SJSA1 (cell line): ENCODE results near the gene PPP1R1B. TPM values are rescaled to one million over a fixed set of nuclear protein-coding genes. Genes with fewer than 3 reads are reported as not detected.

Experiments used
- DNase-seq, 2 experiments: peaks; one replicate each; pipeline ENCODE4 v3.0.0-alpha.2; 2015 to 2020; ENCODE audit warnings: low spot score in 2 of 2, low read depth in 1 of 2
- H3K27ac ChIP-seq: fragments of 250-450 bp; sonication (Bioruptor Pico); 2 replicates; pipeline ENCODE4 v1.5.1; 2020; ENCODE audit warnings: mild to moderate bottlenecking, moderate library complexity
- H3K27me3 ChIP-seq: fragments of 250-450 bp; sonication (Bioruptor Pico); replicated peaks from 2 replicates; pipeline ENCODE4 v1.5.1; 2020; ENCODE audit warnings: mild to moderate bottlenecking, moderate library complexity
- H3K36me3 ChIP-seq: fragments of 250-450 bp; sonication (Bioruptor Pico); 2 replicates; pipeline ENCODE4 v1.5.1; 2020; ENCODE audit warnings: mild to moderate bottlenecking
- H3K4me1 ChIP-seq: fragments of 250-450 bp; sonication (Bioruptor Pico); replicated peaks from 2 replicates; pipeline ENCODE4 v1.6.1; 2021; ENCODE audit warnings: mild to moderate bottlenecking
- H3K4me3 ChIP-seq: fragments of 250-450 bp; sonication (Bioruptor Pico); 2 replicates; pipeline ENCODE4 v1.5.1; 2020; ENCODE audit warnings: mild to moderate bottlenecking
- H3K9me3 ChIP-seq: fragments of 250-450 bp; sonication (Bioruptor Pico); replicated peaks from 2 replicates; pipeline ENCODE4 v1.5.1; 2020; ENCODE audit warnings: mild to moderate bottlenecking
- total RNA-seq: library from RNA; depleted of rRNA; stranded (reverse); fragments of >200 nt; shearing (Covaris generic); gene quantifications from 2 replicates; pipeline ENCODE4 v1.2.3, GENCODE V29; 2014

PPP1R1B gene
- total RNA-seq, 1 experiment from 2014 or later = not detected

DNA sequence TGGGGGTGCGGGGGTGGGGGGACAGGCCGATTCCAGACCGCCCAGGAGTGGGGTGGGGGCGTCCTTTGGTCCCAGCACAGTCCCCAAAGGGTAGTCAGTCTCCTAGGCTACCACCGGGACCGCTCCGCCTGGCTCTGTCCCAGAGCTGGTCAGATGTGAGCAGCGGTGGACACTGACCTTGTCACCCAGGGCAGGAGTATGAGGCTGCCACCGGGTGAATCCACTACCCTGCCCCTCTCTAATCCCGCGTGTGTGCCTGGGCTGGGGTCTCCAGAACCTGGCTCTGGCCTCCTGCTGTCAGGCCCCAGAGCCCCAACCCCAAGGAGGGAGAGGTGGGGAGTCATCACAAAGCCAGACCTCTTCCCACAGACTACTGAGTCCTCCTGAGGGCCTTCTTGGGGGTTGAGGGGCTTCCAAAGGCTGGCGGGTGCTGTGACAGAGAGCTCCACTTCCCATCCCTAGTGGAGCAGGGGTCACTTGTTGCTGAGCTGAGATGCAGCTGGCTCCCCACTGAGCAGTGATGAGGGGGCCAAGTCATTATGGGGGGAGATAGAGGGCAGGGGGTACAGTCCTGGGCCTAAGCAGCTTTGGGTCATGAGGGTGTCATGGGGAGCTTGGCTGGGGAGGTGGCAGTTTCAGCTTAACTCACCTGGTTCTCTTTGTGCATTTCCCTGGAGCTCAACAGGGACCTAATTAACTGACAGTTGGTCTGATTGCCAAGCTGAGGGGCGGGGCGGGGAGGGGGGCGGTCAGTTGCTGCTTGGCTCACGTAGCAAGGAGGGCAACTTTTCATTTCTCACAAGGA is 1.2 kb downstream of the PPP1R1B start:
- Histone ChIP-seq H3K9me3 (no peaks in the 10 kb centered on the region), H3K4me1 (0 out of 2 replicates have a peak, but pooled peaks cover 4% of the 10 kb centered on the region), H3K27ac (no peak overlapping the region), H3K27me3 (peaks cover 48% of the 10 kb centered on the region), H3K4me3 (no peak overlapping the region), H3K36me3 (no peaks in the 10 kb centered on the region)
- no peak for DNase-seq

DNA sequence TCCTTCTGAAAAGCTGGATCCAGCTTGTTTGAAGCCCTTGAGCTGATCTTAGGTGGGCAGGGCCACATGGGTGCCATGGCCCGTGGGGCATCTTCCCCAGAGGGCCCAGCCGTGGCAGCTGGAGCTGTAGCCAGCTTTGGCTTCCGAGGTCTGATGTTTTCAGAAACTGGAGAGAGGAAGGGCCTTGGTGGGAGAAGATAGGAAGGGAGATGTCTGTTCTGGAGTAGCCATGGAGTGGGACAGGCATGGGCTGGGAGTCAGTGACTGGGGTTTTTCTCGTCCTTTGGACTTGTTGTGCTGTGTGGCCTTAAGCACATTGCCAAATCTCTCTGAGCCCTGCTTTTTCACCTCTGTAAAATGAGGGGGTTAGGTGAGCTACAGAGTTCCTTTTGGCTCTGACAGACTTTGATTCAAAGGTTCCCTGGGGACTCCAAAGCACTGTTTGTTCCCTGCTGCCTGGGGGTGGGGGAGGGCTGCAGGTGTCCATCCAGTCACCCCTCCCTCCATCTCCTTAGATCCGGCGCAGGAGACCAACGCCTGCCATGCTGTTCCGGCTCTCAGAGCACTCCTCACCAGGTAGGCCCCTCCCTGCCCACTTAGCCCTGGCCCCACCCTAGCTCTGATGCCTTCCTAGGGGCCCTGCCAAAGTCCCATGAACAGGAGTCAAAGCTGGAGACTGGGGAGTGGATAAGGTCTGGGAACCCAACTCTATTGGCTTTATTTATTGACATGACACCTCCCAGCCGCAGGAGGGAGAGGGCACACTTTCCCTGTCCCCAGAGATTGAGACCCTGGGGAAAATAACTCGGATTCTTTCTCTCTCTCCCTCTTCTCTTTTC is 2.1 kb downstream of the PPP1R1B start:
- Histone ChIP-seq H3K4me3 (no peak overlapping the region), H3K9me3 (no peaks in the 10 kb centered on the region), H3K36me3 (no peaks in the 10 kb centered on the region), H3K27me3 (peaks cover 46% of the 10 kb centered on the region), H3K4me1 (no peaks in the 10 kb centered on the region), H3K27ac (no peak overlapping the region)
- DNase-seq = no peak

DNA sequence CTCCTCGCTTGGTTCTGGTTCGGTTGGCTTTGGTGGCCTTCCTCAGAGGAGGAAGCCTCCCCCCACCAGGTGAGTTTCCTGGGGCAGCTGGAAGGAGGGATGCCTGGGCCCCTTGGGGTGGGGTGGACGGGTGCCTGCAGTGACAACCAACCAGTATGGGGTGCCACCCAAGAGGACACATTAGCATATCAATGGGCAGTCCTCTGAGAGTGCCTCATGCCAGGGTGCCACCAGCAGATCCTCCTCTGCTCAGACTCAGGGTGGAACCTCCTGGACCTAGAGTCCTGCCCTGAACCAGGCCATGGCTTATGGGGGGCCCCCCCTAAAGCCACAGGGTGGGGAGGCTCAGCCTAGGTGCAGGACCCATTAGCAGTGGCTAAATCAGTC is 2.7 kb downstream of the PPP1R1B start:
- Histone ChIP-seq H3K36me3 (no peaks in the 10 kb centered on the region), H3K4me1 (no peaks in the 10 kb centered on the region), H3K9me3 (no peaks in the 10 kb centered on the region), H3K27ac (no peak overlapping the region), H3K4me3 (no peak overlapping the region), H3K27me3 (peaks cover 46% of the 10 kb centered on the region)
- DNase-seq = no peak

DNA sequence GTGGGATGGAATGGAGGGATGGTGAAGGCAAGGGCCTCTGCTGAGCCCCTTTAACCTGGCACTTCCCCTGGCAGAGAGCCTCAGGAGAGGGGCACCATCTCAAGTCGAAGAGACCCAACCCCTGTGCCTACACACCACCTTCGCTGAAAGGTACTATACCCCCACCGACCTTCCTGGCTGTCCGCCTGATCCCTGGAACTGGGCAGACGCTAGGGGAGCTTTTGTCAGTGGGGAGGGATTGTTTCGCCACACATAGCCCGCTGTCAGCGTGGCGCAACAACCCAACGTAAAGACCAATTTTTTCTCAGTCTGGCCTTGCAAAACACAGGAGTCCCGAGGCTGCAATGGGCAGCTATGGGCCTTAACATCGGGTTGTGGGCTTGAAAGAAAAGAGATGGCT is 3.1 kb downstream of the PPP1R1B start:
- H3K27ac ChIP-seq = no peak overlapping the region
- peaks cover 46% of the 10 kb centered on the region for H3K27me3 ChIP-seq
- no peaks in the 10 kb centered on the region for H3K9me3 ChIP-seq
- H3K36me3 ChIP-seq = no peaks in the 10 kb centered on the region
- H3K4me3 ChIP-seq = no peak overlapping the region
- H3K4me1 ChIP-seq = no peaks in the 10 kb centered on the region
- no peak for DNase-seq

DNA sequence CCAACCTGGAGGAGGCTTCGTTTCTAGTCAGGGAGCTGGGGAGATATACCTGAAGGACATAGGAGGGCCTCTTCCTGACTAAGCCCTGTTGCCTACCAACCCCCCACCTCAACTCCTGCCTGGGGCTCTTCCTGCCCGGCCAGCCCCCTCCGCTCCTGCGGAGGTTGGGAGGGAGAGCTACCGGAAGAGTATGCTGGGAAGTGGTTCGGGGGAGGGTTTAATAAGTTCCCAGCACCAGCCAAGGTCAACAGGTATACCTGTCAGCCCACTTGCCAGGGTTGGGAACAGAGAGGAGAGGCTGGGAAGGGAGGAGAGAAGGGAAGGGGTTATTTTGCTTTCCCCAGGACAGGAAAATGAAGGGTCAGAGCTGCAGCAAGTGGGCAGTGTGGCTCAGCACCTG is 4.7 kb downstream of the PPP1R1B start:
- DNase-seq = no peak
- H3K4me1 ChIP-seq = peaks cover 2% of the 10 kb centered on the region
- no peaks in the 10 kb centered on the region for H3K9me3 ChIP-seq
- no peak overlapping the region for H3K27ac ChIP-seq
- H3K4me3 ChIP-seq = no peak overlapping the region
- no peaks in the 10 kb centered on the region for H3K36me3 ChIP-seq
- H3K27me3 ChIP-seq = peaks cover 34% of the 10 kb centered on the region

DNA sequence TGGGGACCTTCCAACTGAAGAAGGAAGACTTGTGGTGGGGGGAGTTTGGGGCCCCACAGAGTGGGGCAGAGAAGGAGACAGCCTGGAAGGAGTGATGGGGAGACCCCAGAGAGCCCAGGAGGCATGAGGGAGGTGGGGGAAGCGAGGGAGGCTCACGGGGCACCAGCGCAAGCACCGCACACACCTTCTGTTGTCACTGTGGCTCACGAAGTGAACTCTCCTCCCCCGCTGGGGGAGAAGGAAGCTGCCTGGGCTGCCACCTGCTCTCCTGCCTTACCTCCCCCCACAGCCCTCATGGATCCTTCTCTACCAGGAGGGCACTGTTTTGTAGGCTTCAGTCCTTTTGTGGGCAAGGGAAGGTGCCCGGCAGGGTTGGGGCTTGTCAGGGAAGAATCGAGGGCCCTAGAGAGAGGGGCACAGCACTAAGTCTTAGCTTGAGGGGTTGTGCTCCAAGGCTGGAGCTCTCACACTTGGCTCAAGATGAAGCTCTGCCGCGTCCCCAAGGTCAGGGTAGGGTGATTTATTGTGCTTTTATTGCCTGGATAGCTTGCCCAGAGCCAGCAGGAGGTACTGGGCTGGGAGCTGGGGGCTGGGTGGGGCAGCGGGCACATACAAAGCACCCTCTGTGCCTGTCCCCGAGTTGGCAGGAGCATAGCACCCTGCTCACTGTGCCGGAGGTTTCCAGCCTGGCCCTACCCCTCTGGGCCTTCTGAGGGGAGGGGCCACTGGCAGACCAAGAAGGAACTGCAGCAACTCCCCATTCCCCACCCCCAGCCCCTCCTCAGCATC is 5.6 kb downstream of the PPP1R1B start:
- DNase-seq = no peak
- H3K4me3 ChIP-seq = no peak overlapping the region
- peaks cover 4% of the 10 kb centered on the region for H3K36me3 ChIP-seq
- peaks cover 25% of the 10 kb centered on the region for H3K27me3 ChIP-seq
- H3K9me3 ChIP-seq = no peaks in the 10 kb centered on the region
- H3K4me1 ChIP-seq = peaks cover 6% of the 10 kb centered on the region
- H3K27ac ChIP-seq = no peak overlapping the region

DNA sequence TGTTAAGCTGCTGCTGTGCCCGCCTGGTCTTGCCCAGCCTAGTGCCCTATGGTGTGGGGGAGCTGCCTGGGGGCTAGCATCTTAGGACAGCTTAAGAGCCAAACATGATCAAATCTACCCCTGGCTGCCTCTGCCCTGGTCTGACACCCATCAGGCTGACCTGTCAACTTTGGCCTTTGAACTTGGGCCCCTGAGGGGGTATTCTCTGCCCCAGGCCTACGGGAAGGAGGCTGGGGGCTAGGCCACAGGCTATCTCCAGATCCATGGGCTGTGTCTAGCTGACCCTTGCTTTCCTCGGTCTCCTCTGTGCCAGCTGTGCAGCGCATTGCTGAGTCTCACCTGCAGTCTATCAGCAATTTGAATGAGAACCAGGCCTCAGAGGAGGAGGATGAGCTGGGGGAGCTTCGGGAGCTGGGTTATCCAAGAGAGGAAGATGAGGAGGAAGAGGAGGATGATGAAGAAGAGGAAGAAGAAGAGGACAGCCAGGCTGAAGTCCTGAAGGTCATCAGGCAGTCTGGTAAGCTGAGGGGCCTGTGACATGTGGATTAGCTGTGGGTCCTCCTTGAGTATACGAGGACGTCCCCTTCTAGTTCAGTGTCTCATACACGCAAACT is 6.9 kb downstream of the PPP1R1B start:
- no peak overlapping the region for H3K27ac ChIP-seq
- DNase-seq = no peak
- no peak overlapping the region for H3K4me3 ChIP-seq
- H3K9me3 ChIP-seq = no peaks in the 10 kb centered on the region
- peaks cover 13% of the 10 kb centered on the region for H3K4me1 ChIP-seq
- H3K36me3 ChIP-seq = peaks cover 4% of the 10 kb centered on the region
- peaks cover 14% of the 10 kb centered on the region; the same call in 1 of the 2 replicates for H3K27me3 ChIP-seq

DNA sequence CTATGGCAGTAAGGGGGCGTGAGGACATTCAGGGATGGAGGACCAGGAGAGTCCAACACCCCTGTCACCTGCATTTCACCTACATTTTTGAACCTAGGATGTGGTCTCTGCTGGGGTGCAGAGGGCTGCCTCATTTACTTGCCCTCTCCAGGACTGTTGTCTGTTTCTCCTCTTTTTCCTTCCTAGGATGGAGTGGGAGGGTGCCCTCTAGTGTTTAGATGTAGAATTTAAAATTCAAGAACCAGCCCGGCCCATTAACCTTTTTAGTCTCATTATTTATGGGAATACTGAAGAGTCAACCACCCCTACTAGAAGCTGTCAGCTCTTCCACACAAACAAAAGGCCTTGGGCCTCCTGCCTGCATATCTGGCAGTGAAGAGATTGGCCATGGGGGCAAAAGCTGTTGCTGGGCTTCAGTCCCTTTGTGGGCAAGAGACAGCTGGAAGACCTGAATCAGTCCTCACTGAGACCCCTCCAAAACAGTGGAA is 7.7 kb downstream of the PPP1R1B start:
- no peaks in the 10 kb centered on the region for H3K9me3 ChIP-seq
- peak in 1 of 2 experiments; percentile 51 for DNase-seq
- H3K27me3 ChIP-seq = peaks cover 14% of the 10 kb centered on the region; the same call in 1 of the 2 replicates
- H3K27ac ChIP-seq = no peak overlapping the region
- peaks cover 4% of the 10 kb centered on the region for H3K36me3 ChIP-seq
- no peak overlapping the region for H3K4me3 ChIP-seq
- H3K4me1 ChIP-seq = peaks cover 13% of the 10 kb centered on the region

DNA sequence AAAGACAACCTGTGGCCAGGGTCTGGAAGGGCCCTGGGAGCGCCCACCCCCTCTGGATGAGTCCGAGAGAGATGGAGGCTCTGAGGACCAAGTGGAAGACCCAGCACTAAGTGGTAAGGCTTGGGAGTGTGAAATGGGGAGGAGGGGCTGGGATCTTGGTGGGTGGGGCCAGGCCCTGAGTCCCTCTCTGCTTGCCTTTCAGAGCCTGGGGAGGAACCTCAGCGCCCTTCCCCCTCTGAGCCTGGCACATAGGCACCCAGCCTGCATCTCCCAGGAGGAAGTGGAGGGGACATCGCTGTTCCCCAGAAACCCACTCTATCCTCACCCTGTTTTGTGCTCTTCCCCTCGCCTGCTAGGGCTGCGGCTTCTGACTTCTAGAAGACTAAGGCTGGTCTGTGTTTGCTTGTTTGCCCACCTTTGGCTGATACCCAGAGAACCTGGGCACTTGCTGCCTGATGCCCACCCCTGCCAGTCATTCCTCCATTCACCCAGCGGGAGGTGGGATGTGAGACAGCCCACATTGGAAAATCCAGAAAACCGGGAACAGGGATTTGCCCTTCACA is 8.9 kb downstream of the PPP1R1B start:
- H3K36me3 ChIP-seq = peaks cover 4% of the 10 kb centered on the region
- DNase-seq = no peak
- no peaks in the 10 kb centered on the region for H3K9me3 ChIP-seq
- H3K27me3 ChIP-seq = peaks cover 8% of the 10 kb centered on the region; the same call in 1 of the 2 replicates
- H3K4me3 ChIP-seq = no peak overlapping the region
- H3K27ac ChIP-seq = no peak overlapping the region
- H3K4me1 ChIP-seq = peaks cover 13% of the 10 kb centered on the region

DNA sequence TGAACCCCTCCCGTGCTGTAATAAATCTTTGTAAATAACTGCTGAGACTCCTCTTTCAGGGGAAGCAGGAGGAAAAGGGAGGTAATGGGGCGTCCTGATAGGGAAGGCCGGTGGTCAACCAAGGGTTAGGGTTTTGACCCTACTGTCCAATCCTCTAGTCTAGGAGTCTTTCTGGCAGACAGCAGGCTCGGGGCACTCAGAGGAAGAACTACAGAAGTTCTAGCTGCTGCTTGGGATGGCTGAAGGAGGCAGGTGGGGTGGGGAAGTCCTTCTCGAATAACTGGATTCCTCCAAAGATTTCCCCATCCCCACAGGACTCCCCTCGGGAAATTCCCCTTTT is 9.8 kb downstream of the PPP1R1B start:
- peak overlapping the region; percentile 92 for H3K27ac ChIP-seq
- H3K4me3 ChIP-seq = peak overlapping the region; percentile 97
- DNase-seq = no peak
- peaks cover 5% of the 10 kb centered on the region; the same call in 1 of the 2 replicates for H3K27me3 ChIP-seq
- H3K36me3 ChIP-seq = peaks cover 4% of the 10 kb centered on the region
- H3K9me3 ChIP-seq = no peaks in the 10 kb centered on the region
- H3K4me1 ChIP-seq = peaks cover 13% of the 10 kb centered on the region

DNA sequence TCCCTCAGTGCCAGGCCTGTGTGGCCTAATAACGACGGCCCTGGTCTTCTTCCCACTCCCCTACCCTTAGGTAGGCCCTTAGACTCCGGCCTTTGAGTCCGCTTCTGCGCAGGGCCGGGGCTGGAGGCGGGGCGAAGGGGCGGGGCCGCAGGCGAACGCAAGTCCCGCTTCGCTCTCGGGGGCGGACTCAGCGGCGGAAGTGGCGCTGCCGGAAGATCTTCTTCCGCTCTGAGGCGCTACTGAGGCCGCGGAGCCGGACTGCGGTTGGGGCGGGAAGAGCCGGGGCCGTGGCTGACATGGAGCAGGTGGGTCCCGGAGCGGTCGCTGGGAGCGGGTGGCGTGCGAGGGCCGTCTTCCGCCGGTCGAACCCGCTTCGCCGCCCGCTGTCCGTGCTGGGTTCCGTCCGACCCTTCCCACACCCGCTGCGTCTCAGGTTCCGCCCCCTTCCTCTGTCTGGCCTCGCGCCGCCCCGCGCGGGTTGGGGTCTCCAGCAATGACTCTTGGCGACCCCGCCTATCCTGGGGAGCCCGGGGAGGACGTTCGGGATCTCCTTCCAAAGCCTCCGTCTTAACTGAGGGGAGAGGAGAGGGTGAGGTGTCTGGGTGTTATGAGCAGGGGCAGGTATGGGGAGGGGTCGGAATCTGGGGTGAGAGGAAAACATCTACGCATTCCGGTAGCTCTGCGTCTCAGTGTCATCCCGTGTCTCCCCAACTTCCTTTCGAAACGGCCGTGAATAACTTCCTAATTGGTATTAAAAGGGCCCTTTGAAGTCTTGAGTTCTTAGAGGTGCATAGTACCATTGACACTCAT is 10.4 kb downstream of the PPP1R1B start, which contains the start of gene STARD3:
TSS of gene STARD3 (plus strand) at position 218 of the 810 bp plus-strand sequence. CDS start 16,388 bp downstream, outside the sequence.
- Histone ChIP-seq H3K27me3 (peaks cover 2% of the 10 kb centered on the region; the same call in 1 of the 2 replicates), H3K9me3 (no peaks in the 10 kb centered on the region), H3K4me1 (peaks cover 13% of the 10 kb centered on the region), H3K36me3 (peaks cover 4% of the 10 kb centered on the region), H3K4me3 (peak within 1 kb of the TSS; percentile 97), H3K27ac (peak within 1 kb of the TSS; percentile 92)
- peak; percentile 76 to 90 for DNase-seq

DNA sequence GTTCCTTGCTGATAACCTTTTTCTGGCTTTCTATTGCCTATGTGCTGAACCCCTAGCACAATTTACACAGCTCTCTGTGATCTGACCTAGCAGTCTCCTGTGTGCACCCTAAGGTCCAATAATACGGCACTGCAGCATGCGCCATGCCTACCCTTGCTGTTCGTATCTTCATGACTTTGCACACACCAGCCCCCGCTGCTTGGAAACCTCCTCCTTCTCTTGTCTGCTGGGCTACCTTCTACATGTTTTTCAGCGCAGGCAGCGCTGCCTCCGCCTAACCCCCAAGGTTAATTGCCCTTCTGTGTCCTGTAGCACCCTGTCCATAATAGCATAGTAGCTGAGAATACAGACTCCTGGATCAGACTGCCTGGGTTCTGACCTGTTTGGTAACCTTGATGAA is 11.6 kb downstream of the PPP1R1B start:
- H3K27me3 ChIP-seq = no peaks in the 10 kb centered on the region
- peaks cover 4% of the 10 kb centered on the region for H3K36me3 ChIP-seq
- no peak overlapping the region for H3K27ac ChIP-seq
- no peak for DNase-seq
- no peaks in the 10 kb centered on the region for H3K9me3 ChIP-seq
- peaks cover 19% of the 10 kb centered on the region for H3K4me1 ChIP-seq
- no peak overlapping the region for H3K4me3 ChIP-seq
